SH-SY5Y (cell line): ENCODE data around the gene RASAL3.

Source experiments
- GATA2 ChIP-seq: IDR thresholded peaks from 2 replicates; pipeline ENCODE4 v1.6.1; 2011; ENCODE audit warnings: mild to moderate bottlenecking, low read depth, low read length
- GATA3 ChIP-seq: IDR thresholded peaks from 2 replicates; pipeline ENCODE4 v1.6.1; 2011; ENCODE audit warnings: low read depth, mild to moderate bottlenecking, low read length, moderate library complexity

GRCh38 chr19:15449620-15450527 is 14.5 kb downstream of the RASAL3 start, which contains the start of gene WIZ:
- no peak for TF ChIP-seq GATA3
- no peak for TF ChIP-seq GATA2
